Measurements from ENCODE around the gene SET.
A peak's percentile ranks its signal among the peaks of the same experiment; 100 is the strongest.
"Not testable (repeated sequence)": the region's sequence is repeated elsewhere in the genome, so short reads cannot be mapped to it uniquely, and the experiment has no call there.

Gene SET

DNA sequence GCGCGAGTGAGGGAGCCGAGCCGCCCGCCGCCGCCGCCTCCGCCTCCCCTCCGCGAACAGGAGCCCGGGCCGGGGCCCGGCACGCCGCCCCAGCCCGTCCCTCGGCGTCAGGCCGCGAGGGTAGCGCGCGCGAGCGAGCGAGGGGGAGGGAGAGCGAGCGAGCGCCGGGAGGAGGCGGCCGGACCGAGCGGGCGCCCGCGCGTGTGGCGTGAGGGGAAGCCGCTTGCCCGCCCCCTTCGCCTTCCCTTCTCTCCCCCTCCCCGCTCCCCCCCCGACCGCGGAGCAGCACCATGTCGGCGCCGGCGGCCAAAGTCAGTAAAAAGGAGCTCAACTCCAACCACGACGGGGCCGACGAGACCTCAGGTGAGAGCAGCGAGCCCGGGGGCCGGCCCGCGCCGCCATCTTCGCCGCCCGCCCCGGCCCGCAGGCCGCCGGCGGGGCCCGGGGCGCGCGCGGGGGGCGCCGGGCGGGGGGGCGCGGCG is 312 bp downstream of the SET start:
- DNase-seq, result no peak

DNA sequence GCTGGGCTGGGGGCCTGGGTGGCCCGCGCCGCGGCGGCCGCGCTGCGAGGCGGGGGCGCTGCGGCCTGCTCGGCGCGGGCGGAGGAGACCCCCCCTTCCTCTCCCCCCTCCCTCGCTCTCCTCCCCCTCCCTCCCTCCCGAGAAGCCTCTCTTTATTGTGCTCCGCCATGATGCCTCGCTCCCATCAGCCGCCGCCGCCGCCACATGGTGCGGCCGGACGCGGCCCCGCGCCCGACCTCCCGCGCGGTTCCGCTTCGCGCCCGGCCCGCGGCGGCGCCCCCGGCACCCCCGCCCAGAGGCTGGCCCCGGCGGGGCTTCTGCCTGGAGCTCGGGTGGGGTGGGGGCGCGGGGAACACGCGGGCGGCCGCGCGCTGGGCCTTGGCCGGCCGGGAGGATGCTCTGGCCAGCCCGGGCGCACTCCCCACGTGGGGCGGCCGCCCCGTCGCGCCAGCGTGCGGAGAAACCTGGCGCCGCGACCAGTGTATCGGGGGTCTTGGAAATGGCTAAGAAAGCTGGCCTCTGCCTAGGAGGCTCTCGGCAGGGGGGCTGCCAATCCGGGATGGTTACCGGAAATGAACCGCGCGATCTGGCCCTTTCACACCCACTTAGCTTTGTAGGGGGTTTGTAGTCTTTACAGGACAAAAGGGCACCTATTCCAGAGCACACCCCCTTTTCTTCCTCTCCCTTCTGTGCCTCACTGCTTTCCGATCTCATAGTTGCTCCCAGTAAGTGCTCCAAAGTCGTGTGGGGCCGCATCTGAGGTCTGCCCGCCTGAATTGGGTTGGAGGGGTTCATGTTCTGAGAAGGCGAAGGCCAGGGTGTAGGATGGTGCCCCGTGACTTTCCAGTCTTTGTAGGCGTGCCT is 1.0 kb downstream of the SET start:
- DNase-seq, result no peak

DNA sequence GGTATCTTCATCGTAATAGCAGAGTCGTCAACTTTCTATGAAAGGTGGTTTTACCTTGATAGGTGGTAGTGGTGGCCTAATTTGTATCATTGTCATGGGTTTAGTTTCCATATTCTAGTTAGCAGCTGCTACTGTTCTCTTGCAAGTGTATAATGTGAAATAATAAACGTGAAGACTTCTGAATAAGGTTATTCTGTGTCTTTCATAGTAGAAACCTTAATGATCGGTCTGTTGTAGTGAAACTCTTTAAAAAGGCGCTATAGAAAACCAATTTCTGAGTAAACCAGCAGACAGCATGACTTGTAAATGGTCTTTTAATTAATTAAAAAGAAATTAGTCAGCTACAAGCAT is 1.6 kb downstream of the SET start:
- DNase-seq, result no peak

DNA sequence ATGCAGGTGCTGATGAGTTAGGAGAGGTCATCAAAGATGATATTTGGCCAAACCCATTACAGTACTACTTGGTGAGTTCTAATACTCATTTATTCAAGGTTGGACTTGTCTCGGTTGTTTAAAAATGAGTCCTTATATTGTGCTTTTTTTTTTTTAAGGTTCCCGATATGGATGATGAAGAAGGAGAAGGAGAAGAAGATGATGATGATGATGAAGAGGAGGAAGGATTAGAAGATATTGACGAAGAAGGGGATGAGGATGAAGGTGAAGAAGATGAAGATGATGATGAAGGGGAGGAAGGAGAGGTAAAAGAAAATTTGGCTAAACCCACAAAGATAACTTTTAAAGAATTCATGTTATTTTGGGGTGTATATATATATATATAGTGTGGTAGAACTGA is 4.7 kb downstream of the SET start:
- DNase-seq, result not testable (repeated sequence)

- DNase-seq, result no peak
Observed at GRCh38 chr9:128694344-128694743, 5.3 kb downstream of the SET start.

- DNase-seq, result no peak
Observed at GRCh38 chr9:128696923-128697707, 8.1 kb downstream of the SET start.

DNA sequence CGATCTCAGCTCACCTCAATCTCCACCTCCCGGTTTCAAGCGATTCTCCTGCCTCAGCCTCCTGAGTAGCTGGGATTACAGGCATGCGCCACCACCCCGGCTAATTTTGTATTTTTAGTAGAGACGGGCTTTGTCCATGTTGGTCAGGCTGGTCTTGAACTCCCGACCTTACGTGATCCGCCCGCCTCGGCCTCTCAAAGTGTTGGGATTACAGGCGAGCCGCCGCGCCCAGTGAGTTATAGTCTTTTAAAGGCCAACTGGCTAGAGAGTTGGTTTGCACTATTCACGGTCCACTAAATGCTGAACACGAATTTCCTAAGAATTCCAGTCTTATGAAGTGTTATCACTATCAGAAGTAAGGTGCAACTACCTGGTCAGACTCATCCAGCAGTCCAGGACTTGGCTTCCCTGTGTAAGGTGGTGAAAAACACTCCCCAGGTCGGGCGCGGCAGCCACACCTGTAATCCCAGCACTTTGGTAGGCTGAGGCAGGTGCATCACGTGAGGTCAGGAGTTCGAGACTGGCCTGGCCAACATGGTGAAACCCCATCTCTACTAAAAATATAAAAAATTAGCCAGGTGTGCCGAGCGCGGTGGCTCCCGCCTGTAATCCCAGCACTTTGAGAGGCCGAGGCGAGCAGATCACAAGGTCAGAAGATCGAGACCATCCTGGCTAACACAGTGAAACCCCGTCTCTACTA is 10.2 kb downstream of the SET start:
- not testable (repeated sequence) for DNase-seq

DNA sequence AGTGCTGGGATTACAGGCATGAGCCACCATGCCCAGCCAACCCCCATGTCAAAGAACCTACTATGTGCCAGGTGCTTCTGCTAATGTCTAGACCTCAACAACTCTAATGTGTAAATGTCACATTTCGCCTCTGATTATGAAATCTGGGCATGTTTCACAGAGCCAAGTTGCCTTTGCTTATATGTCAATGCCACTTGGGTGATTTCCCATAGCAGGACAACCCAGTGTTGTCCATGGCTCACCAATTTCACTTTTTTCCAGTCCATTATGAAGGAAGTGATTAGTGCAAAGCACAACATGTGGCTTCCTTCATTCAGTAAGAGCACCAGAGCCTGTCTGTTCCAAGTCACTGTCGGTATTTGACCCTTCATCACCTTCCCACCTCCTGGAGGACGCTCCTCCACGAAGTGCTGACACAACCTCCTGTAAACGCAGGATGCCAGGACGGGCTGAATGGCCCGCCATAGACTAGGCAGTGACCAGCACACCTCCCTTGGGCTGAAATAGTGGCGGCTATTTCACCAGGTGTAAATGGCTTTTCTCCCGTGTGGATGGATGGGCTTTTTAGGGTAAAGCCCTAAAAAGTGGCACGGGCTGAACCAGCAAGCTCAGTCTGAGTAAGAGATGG is 12.3 kb downstream of the SET start:
- no peak for DNase-seq

DNA sequence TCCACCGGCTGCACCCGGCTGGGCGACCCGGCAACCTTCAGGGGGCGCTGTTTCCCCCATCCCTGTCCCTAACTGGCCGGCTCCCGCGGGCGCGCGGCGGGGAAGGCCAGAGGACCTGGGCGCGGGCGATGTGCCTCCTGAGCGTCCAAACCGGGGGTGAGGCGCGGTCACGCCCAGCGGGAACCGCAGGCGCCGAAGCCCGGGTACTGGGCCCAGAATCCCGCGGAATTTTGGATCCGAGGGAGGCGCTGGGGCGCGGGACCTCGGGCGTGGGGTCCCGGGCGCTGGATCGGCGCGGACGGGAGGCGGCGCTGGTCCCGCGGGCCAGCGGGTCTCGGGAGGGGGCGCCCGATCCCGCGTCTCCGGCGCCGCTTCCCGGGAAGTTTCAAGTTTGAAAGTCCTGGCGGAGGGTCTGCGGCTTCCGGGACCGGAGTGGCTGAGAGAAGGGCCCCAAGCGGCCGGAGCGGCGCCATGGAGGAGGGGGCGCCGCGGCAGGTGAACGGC is 13.5 kb downstream of the SET start, which contains the start of gene PKN3:
Gene PKN3, plus strand, starts transcription at position 59 of the 504 bp plus-strand sequence. Its CDS starts 413 bp downstream, at position 472.
- peak in 1 of 2 experiments; percentile 21 for DNase-seq

DNA sequence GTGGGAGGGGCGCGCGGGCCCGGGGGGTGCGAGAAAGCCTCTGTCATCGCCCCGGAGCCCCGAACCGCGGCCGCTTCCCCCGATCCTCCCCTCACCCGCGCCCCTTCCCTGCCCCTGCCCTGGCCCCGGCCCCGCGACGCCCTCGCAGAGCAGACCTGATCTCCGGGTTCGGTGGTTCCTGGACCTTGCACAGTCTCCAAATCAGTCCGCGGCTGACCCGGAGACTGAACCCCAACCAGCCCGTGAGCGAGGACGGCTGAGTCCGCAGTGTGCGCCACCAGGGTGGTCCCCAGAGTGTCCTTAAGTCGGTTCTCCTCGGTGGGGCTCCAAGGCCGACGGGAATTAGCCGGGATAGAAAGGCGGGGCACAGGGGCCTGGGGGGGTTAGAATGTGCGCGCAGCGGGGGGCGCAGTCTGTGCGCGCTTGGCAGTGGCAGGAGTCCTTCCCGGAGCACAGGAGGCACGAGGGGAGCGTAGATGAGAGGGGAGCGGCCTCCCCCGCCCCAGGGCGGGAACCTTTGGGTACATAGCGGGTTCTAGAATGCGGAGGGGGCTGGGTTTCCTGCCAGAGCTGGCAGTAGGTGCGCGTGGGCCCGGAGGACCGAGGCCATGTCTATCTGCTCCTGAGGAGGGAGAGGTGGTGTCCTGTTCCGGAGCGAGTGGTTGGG is 14.1 kb downstream of the SET start:
- DNase-seq, result no peak

GRCh38 chr9:128703616-128704355 is 14.8 kb downstream of the SET start:
- no peak for DNase-seq

DNA sequence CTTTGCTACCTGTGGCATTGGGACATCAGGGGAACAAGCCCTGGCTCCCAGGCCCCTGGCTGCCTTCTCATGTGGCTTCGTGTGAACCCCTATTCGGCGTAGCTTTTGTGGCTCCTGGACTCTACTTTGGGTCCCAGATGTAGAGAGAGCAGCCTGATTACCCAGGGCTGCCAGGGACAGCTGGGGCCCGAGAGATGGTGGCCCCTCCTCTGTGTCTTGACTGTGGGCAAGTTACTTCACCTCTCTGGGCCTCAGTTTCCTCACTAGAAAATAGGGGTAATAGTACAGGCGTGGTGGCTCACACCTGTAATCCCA is 15.3 kb downstream of the SET start:
- DNase-seq, result no peak

DNA sequence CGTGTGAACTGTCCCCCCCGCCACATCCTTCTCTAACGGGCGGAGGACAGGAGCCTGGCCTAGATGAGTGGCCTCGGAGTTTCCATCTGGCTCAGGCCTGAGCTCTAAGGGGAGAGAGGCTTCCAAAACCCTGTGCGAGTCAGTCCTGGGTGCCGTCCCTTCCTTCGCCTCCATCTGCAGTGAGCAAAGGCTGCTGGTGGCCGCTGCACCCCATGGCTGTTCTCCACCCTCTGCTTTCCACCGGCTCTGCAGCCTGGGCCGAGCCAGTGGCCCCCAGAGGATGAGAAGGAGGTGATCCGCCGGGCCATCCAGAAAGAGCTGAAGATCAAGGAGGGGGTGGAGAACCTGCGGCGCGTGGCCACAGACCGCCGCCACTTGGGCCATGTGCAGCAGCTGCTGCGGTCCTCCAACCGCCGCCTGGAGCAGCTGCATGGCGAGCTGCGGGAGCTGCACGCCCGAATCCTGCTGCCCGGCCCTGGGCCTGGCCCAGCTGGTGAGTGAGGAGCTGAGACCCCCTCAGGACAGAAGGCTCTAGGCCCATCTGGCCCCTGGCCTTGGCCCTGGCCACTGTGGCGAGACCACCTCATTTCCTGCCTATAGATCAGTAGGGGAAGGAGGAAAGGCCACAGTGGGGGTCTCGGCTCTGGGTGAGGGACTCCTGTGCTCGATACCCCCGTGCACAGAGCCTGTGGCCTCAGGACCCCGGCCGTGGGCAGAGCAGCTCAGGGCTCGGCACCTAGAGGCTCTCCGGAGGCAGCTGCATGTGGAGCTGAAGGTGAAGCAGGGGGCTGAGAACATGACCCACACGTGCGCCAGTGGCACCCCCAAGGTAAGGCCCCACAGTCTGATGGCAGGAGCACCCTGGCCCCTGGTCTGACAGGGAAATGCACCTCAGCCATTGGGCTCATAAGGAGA is 16.3 kb downstream of the SET start:
- no peak for DNase-seq

DNA sequence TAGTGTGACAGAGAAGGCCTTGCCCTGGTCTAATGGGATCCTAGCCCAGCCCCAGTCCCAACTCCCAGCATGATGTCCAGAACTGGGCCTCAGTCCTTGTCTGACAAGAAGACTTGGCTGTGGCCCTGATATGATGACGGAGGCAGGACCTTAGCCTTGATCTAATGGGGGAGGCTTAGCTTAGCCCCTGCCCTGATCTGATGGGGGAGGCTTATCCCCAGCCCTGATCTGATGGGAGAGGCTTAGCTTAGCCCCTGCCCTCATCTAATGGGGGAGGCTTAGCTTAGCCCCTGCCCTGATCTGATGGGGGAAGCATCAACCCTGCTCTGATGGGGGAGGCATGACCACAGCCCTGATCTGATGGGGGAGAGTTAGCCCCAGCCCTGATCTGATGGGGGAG is 17.0 kb downstream of the SET start:
- no peak for DNase-seq

- no peak for DNase-seq
Observed at GRCh38 chr9:128706671-128707381, 17.8 kb downstream of the SET start.

- DNase-seq, result no peak
Observed at GRCh38 chr9:128707446-128707845, 18.4 kb downstream of the SET start.

- DNase-seq, result no peak
Observed at GRCh38 chr9:128712451-128713410, 23.7 kb downstream of the SET start.

DNA sequence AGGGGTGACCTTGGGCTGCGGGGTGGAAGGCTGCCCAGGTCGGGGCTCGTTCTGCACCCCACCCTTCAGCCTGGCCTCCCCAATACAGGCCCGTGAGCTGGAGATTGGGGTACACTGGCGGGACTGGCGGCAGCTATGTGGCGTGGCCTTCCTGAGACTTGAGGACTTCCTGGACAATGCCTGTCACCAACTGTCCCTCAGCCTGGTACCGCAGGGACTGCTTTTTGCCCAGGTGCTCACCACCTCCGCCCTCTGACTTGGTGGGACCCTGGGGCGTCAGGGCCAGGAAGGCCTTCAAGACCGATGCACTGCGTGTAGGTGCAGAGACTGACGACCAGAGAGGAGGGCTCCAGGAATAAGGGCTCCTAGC is 24.4 kb downstream of the SET start:
- DNase-seq, result no peak

Measured in NCI-H187 (cell line).